K562 (cell line): ENCODE measurements around the gene TFAP2B. TPM values are rescaled to one million over a fixed set of nuclear protein-coding genes. Genes with fewer than 3 reads are reported as not detected.

Experiments used
- ATAC-seq: fragments of 200-7000 bp; cut with Tn5 transposase; 3 replicates; pipeline ENCODE4 v1.9.1; 2020; ENCODE audit warnings: moderate library complexity
- BruUV-seq: library from RNA; stranded (reverse); fragments of 400-500 nt; replicated peaks from 2 replicates; lab custom pipeline; 2021; lab: Mats Ljungman, UMichigan
- CTCF ChIA-PET: fragments of 300-600 bp; formaldehyde crosslinking; extraction: SDS; loops from one replicate; lab custom pipeline; 2021; ENCODE audit warnings: low intra/inter-chr PET ratio; lab: Yijun Ruan, JAX
- POLR2A ChIA-PET: fragments of 300-600, 350-650 bp; sonication (Branson Sonifier 250); formaldehyde crosslinking; extraction: SDS; loops from one replicate; lab custom pipeline; 2021; ENCODE audit warnings: antibody characterized with exemption, inconsistent platforms; lab: Yijun Ruan, JAX
- DNase-seq, 4 experiments: peaks; one replicate each; pipeline versions ENCODE4 v3.0.0 to v3.0.0-alpha.2; 2011 to 2018; ENCODE audit warnings: low spot score in 3 of 4, mixed read lengths in 3 of 4; ENCODE audit errors: extremely low read depth in 1 of 4
- FAIRE-seq: peaks from 2 replicates; lab custom pipeline; 2011; peaks lifted over from hg19 to GRCh38; lab: Jason Lieb, UNC
- H2AFZ ChIP-seq: 2 replicates; pipeline ENCODE4 v1.6.0; 2011; ENCODE audit warnings: low read depth, low read length, control low read depth, inconsistent platforms
- H3K27ac ChIP-seq: fragments of 200-600 bp; 3 replicates; pipeline ENCODE4 v1.8.0; 2011; ENCODE audit warnings: low read depth, mild to moderate bottlenecking, control low read depth, inconsistent platforms, low read length, moderate library complexity, mixed read lengths; ENCODE audit errors: extremely low read depth
- H3K27me3 ChIP-seq, 2 experiments: fragments of 300-600 bp in 1 of 2; 2 replicates in 1 of 2; 3 replicates in 1 of 2; pipeline versions ENCODE4 v1.6.0 to v1.8.0; 2011; ENCODE audit warnings: inconsistent platforms in 2 of 2, low read length in 2 of 2, mild to moderate bottlenecking in 1 of 2, mixed read lengths in 1 of 2, moderate library complexity in 1 of 2; ENCODE audit not compliant: control insufficient read depth in 2 of 2, insufficient read depth in 2 of 2
- H3K36me3 ChIP-seq: fragments of 300-600 bp; 3 replicates; pipeline ENCODE4 v1.8.0; 2011; ENCODE audit warnings: mild to moderate bottlenecking, low read length, inconsistent platforms; ENCODE audit not compliant: control insufficient read depth, insufficient read depth
- H3K4me1 ChIP-seq, 2 experiments: fragments of 200-600 bp in 1 of 2; replicated peaks in 1 of 2; 2 replicates in 1 of 2; 3 replicates in 1 of 2; pipeline versions ENCODE4 v1.5.1 to v1.8.0; 2011; ENCODE audit warnings: inconsistent platforms in 2 of 2, low read length in 2 of 2, mild to moderate bottlenecking in 1 of 2, mixed read lengths in 1 of 2, moderate library complexity in 1 of 2; ENCODE audit not compliant: control insufficient read depth in 2 of 2, insufficient read depth in 2 of 2
- H3K4me2 ChIP-seq: 2 replicates; pipeline ENCODE4 v1.6.1; 2011; ENCODE audit warnings: low read length, control low read depth, inconsistent platforms, mixed read lengths; ENCODE audit not compliant: insufficient read depth
- H3K4me3 ChIP-seq: fragments of 200-600 bp; sonication (generic), shearing (Covaris generic); 2 replicates; pipeline ENCODE4 v1.5.1; 2016; ENCODE audit warnings: control low read depth, inconsistent platforms
- H3K79me2 ChIP-seq: fragments of 200-600 bp; 3 replicates; pipeline ENCODE4 v1.8.0; 2011; ENCODE audit warnings: low read length, inconsistent platforms; ENCODE audit not compliant: control insufficient read depth, insufficient read depth
- H3K9ac ChIP-seq, 2 experiments: 2 replicates each; pipeline versions ENCODE4 v1.6.0 to v1.6.1; 2011; ENCODE audit warnings: low read depth in 2 of 2, low read length in 2 of 2, control low read depth in 1 of 2, inconsistent platforms in 1 of 2, mild to moderate bottlenecking in 1 of 2, mixed read lengths in 1 of 2; ENCODE audit not compliant: insufficient read depth in 1 of 2
- H3K9me1 ChIP-seq: one replicate; pipeline ENCODE4 v1.6.0; 2011; ENCODE audit warnings: inconsistent platforms, mild to moderate bottlenecking, low read length, moderate library complexity; ENCODE audit not compliant: control insufficient read depth, insufficient read depth
- H3K9me3 ChIP-seq: replicated peaks from 2 replicates; pipeline ENCODE4 v1.5.1; 2011; ENCODE audit warnings: low read depth, low read length, inconsistent platforms; ENCODE audit not compliant: control insufficient read depth, insufficient read depth
- H4K20me1 ChIP-seq: replicated peaks from 2 replicates; pipeline ENCODE4 v1.6.1; 2011; ENCODE audit warnings: low read length, inconsistent platforms, mixed read lengths; ENCODE audit not compliant: control insufficient read depth, insufficient read depth
- BDP1 ChIP-seq: IDR thresholded peaks from 3 replicates; pipeline ENCODE4 v1.6.1; 2011; ENCODE audit not compliant: insufficient read length, insufficient read depth
- HLTF ChIP-seq: fragments of 450-650 bp; IDR thresholded peaks from 2 replicates; pipeline ENCODE4 v1.6.1; 2016
- MCM5 ChIP-seq: fragments of 450-650 bp; IDR thresholded peaks from 2 replicates; pipeline ENCODE4 v1.6.1; 2016; ENCODE audit warnings: low read depth
- NEUROD1 ChIP-seq: fragments of 150-350 bp; IDR thresholded peaks from 2 replicates; pipeline ENCODE4 v1.6.1; 2014; ENCODE audit warnings: borderline replicate concordance, low read length, low read depth; ENCODE audit not compliant: partially characterized antibody
- RAD21 ChIP-seq, 2 experiments: fragments of 250-450 bp in 1 of 2; fragments of 450-650 bp in 1 of 2; sonication (Bioruptor Pico) in 1 of 2; formaldehyde crosslinking in 1 of 2; IDR thresholded peaks in 1 of 2; conservative IDR thresholded peaks in 1 of 2; 2 replicates each; pipeline versions ENCODE4 v1.4.0 to v1.8.0; 2020 to 2022; ENCODE audit warnings: mild to moderate bottlenecking in 2 of 2, moderate library complexity in 1 of 2
- RERE ChIP-seq: sonication (generic); formaldehyde crosslinking; IDR thresholded peaks from 2 replicates; pipeline ENCODE4 v1.8.0; 2023; ENCODE audit warnings: missing genetic modification reagents, mild to moderate bottlenecking, borderline replicate concordance
- STAG1 ChIP-seq: sonication (generic); formaldehyde crosslinking; IDR thresholded peaks from 2 replicates; pipeline ENCODE4 v1.5.0; 2020; ENCODE audit warnings: missing genetic modification reagents, borderline replicate concordance
- ZNF583 ChIP-seq: fragments of 250-450 bp; sonication (Bioruptor Pico); IDR thresholded peaks from 2 replicates; pipeline ENCODE4 v1.4.0; 2020
- WGBS: fragments of 100-300 bp; shearing (Covaris generic); methylation state at CpG from one replicate; pipeline ENCODE4 v1.1.6; 2016; ENCODE audit warnings: low coverage, mixed read lengths; ENCODE audit not compliant: insufficient coverage; ENCODE audit errors: missing lambda C conversion rate; 5-methylcytosine and 5-hydroxymethylcytosine counted together
- in situ Hi-C: fragments of 300-500 bp; cut with MboI; formaldehyde crosslinking; loops from 4 replicates; pipeline ENCODE4 v1.15.0; 2018; ENCODE audit warnings: inconsistent platforms, mixed read lengths
- intact Hi-C: fragments of 100-400 bp; cut with micrococcal nuclease; formaldehyde crosslinking; loops from 2 replicates; pipeline ENCODE4 v1.14.2; 2022
- polyA plus RNA-seq, 8 experiments: library from polyadenylated mRNA; depleted of rRNA in 4 of 8; stranded (reverse) in 5 of 8; unstranded in 3 of 8; fragments of >200 nt; fragmentation: Nextera tagmentation in 2 of 8; fragmentation: Illumina TruSeq in 1 of 8; extraction: Ambion mirVana in 2 of 8; extraction: Trizol in 1 of 8; gene quantifications; 2 replicates each; pipeline versions ENCODE4 v1.2.1 to v1.2.3, GENCODE V29; 2011 to 2014; ENCODE audit warnings: inconsistent platforms in 1 of 8, missing spikeins in 1 of 8
- total RNA-seq, 7 experiments: library from RNA; depleted of rRNA in 6 of 7; stranded (reverse); fragments of >200 nt in 6 of 7; fragmentation: Illumina TruSeq in 2 of 7; extraction: Trizol in 2 of 7; gene quantifications; 2 replicates each; pipeline versions ENCODE4 v1.2.1 to v1.2.3, GENCODE V29; 2011 to 2021; ENCODE audit warnings: low replicate concordance in 1 of 7

The TFAP2B gene
- total and polyA plus RNA-seq, 9 of the 15 experiments (the other 6 are each of a cell fraction or from before 2014, with no cell fraction given) = not detected

DNA sequence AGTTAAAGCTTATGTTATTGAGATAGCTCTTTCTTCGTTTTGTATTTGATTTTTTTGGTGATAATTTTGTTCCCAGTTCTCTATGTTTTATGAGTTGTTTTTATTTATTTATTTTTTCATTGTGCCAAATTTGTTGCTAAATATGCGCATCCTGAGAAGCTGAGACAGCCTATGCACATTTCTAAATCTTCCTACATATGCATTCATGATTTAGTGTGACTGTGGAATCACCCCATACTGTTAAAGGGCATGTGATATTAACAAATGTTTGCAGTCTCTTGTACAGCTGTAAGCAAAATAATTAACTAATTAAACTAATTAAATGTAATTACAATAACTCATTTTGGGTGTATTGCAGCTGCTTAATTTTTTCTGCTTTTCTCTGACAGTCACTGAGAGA, 10.4 kb downstream of the TFAP2B start:
- Histone ChIP-seq H3K9me1 (no peaks in the 10 kb centered on the region), H3K4me2 (no peak overlapping the region), H3K4me1 (peaks cover 8 to 9% of the 10 kb centered on the region in 2 experiments; a peak in 3 of 5 replicates), H3K36me3 (no peaks in the 10 kb centered on the region), H4K20me1 (no peaks in the 10 kb centered on the region), H3K27me3 (no peaks in the 10 kb centered on the region), H3K4me3 (no peak overlapping the region), H3K9ac (no peak overlapping the region), H3K79me2 (no peaks in the 10 kb centered on the region), H2AFZ (no peak overlapping the region; the same call in 1 of the 2 replicates), H3K9me3 (no peaks in the 10 kb centered on the region), H3K27ac (no peak overlapping the region)
- 51% methylated on average over 2 of the region's 2 CpGs for WGBS
- FAIRE-seq = no peak
- intact Hi-C loops = no loop called here
- ATAC-seq = no peak
- CTCF ChIA-PET = no interaction called here
- no peak for DNase-seq
- no TSS peak for BruUV-seq
- POLR2A ChIA-PET = interaction anchor here (1.7 kb wide), 1 partner anchor 11 kb away, joined by 4 read pairs; no protein-coding TSS in a partner anchor
- in situ Hi-C loops = no loop called here
- no peak for TF ChIP-seq ZNF583 (CRISPR knock-in tag)
- TF ChIP-seq MCM5 = no peak
- no peak for TF ChIP-seq RAD21 (CRISPR knock-in tag; conservative IDR thresholded peaks at IDR 0.05 in 1 of 2, IDR thresholded peaks at IDR 0.05 in 1 of 2)
- TF ChIP-seq NEUROD1 = no peak
- TF ChIP-seq STAG1 (CRISPR knock-in tag) = no peak
- TF ChIP-seq RERE = no peak
- TF ChIP-seq HLTF = no peak
- TF ChIP-seq BDP1 = no peak
